ENCODE measurements around the gene SETBP1.
"Not testable (repeated sequence)": the region's sequence is repeated elsewhere in the genome, so short reads cannot be mapped to it uniquely, and the experiment has no call there.

The SETBP1 gene

GRCh38 chr18:44708451-44709083, 27.9 kb downstream of the SETBP1 start:
- no peak for DNase-seq

- no peak for DNase-seq
These were observed 28.8 kb downstream of the SETBP1 start for GRCh38 chr18:44709307-44710126.

GRCh38 chr18:44710931-44711330, 30.2 kb downstream of the SETBP1 start:
- DNase-seq, result no peak

GRCh38 chr18:44712025-44712424, 31.3 kb downstream of the SETBP1 start:
- no peak for DNase-seq

GRCh38 chr18:44713435-44713834, 32.7 kb downstream of the SETBP1 start:
- DNase-seq, result no peak

- DNase-seq, result no peak
These were observed 33.7 kb downstream of the SETBP1 start for GRCh38 chr18:44714376-44714775.

GRCh38 chr18:44715245-44715644, 34.6 kb downstream of the SETBP1 start:
- DNase-seq, result no peak

GRCh38 chr18:44715842-44716241, 35.2 kb downstream of the SETBP1 start:
- no peak for DNase-seq

GRCh38 chr18:44716697-44717163, 36.0 kb downstream of the SETBP1 start:
- DNase-seq, result no peak

- DNase-seq, result no peak
These were observed 38.9 kb downstream of the SETBP1 start for GRCh38 chr18:44719519-44720060.

- not testable (repeated sequence) for DNase-seq
These were observed 41.1 kb downstream of the SETBP1 start for GRCh38 chr18:44721748-44722147.

GRCh38 chr18:44723411-44723810, 42.7 kb downstream of the SETBP1 start:
- DNase-seq, result no peak

GRCh38 chr18:44724105-44724778, 43.6 kb downstream of the SETBP1 start:
- no peak for DNase-seq

GRCh38 chr18:44725300-44726058, 44.8 kb downstream of the SETBP1 start:
- DNase-seq, result no peak

- no peak for DNase-seq
These were observed 45.4 kb downstream of the SETBP1 start for GRCh38 chr18:44726059-44726421.

- DNase-seq, result no peak
These were observed 46.6 kb downstream of the SETBP1 start for GRCh38 chr18:44727291-44727690.

- no peak for DNase-seq
These were observed 49.0 kb downstream of the SETBP1 start for GRCh38 chr18:44729631-44730101.

- DNase-seq, result no peak
These were observed 50.3 kb downstream of the SETBP1 start for GRCh38 chr18:44730803-44731529.

GRCh38 chr18:44731530-44732237, 51.0 kb downstream of the SETBP1 start:
- DNase-seq, result no peak

- no peak for DNase-seq
These were observed 51.5 kb downstream of the SETBP1 start for GRCh38 chr18:44732238-44732563.

- DNase-seq, result no peak
These were observed 51.9 kb downstream of the SETBP1 start for GRCh38 chr18:44732599-44732998.
